PFSK-1 (cell line): ENCODE results near the gene FGGY.

Experiments used
- FOXP2 ChIP-seq: optimal IDR thresholded peaks from 2 replicates; pipeline ENCODE3; 2011; ENCODE audit warnings: borderline replicate concordance, control low read depth, inconsistent platforms; ENCODE audit not compliant: insufficient read depth; ENCODE audit errors: extremely low read length, extremely low read depth
- POLR2AphosphoS5 ChIP-seq: IDR thresholded peaks from 2 replicates; pipeline ENCODE4 v1.6.1; 2012; ENCODE audit warnings: low read depth, mild to moderate bottlenecking, control low read depth, low read length, moderate library complexity
- SIN3A ChIP-seq: IDR thresholded peaks from 2 replicates; pipeline ENCODE4 v1.6.1; 2012; ENCODE audit warnings: mild to moderate bottlenecking, low read length, moderate library complexity, borderline replicate concordance; ENCODE audit not compliant: insufficient read depth
- TAF1 ChIP-seq: IDR thresholded peaks from 2 replicates; pipeline ENCODE4 v1.6.1; 2012; ENCODE audit warnings: low read length, control low read depth, borderline replicate concordance; ENCODE audit not compliant: insufficient read depth
- TF ChIP-seq, protein P1 (sequence below), 2 experiments: IDR thresholded peaks; 2 replicates each; pipeline versions ENCODE4 v1.6.1 to v1.8.0; 2011 to 2012; ENCODE audit warnings: low read depth in 2 of 2, low read length in 2 of 2, control low read depth in 1 of 2, inconsistent platforms in 1 of 2, mild to moderate bottlenecking in 1 of 2, moderate library complexity in 1 of 2; ENCODE audit not compliant: insufficient read depth in 1 of 2

Gene FGGY

DNA sequence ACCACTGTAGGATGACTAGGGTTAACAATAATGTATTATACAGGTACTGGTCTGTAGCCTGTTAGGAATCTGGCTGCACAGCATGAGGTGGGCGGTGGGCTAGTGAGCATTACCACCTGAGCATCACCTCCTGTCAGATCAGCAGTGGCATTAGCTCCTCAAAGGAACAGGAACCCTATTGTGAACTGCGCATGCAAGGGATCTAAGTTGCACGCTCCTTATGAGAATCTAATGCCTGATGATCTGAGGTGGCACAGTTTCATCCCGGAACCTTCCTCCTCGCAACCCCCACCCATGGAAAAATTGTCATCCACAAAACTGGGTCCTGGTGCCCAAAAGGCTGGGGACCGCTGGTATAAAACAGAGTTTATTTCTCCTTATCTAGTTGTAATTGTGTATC is 147.6 kb downstream of the FGGY start:
- TF ChIP-seq, protein P1, sequence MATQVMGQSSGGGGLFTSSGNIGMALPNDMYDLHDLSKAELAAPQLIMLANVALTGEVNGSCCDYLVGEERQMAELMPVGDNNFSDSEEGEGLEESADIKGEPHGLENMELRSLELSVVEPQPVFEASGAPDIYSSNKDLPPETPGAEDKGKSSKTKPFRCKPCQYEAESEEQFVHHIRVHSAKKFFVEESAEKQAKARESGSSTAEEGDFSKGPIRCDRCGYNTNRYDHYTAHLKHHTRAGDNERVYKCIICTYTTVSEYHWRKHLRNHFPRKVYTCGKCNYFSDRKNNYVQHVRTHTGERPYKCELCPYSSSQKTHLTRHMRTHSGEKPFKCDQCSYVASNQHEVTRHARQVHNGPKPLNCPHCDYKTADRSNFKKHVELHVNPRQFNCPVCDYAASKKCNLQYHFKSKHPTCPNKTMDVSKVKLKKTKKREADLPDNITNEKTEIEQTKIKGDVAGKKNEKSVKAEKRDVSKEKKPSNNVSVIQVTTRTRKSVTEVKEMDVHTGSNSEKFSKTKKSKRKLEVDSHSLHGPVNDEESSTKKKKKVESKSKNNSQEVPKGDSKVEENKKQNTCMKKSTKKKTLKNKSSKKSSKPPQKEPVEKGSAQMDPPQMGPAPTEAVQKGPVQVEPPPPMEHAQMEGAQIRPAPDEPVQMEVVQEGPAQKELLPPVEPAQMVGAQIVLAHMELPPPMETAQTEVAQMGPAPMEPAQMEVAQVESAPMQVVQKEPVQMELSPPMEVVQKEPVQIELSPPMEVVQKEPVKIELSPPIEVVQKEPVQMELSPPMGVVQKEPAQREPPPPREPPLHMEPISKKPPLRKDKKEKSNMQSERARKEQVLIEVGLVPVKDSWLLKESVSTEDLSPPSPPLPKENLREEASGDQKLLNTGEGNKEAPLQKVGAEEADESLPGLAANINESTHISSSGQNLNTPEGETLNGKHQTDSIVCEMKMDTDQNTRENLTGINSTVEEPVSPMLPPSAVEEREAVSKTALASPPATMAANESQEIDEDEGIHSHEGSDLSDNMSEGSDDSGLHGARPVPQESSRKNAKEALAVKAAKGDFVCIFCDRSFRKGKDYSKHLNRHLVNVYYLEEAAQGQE (IDR thresholded peaks at IDR 0.05; ENCODE audit: insufficient read depth in 1 of 2, low read depth in 2 of 2, low read length in 2 of 2), result no peak
- TF ChIP-seq FOXP2 (no peak), SIN3A (no peak), TAF1 (no peak), POLR2AphosphoS5 (no peak)

DNA sequence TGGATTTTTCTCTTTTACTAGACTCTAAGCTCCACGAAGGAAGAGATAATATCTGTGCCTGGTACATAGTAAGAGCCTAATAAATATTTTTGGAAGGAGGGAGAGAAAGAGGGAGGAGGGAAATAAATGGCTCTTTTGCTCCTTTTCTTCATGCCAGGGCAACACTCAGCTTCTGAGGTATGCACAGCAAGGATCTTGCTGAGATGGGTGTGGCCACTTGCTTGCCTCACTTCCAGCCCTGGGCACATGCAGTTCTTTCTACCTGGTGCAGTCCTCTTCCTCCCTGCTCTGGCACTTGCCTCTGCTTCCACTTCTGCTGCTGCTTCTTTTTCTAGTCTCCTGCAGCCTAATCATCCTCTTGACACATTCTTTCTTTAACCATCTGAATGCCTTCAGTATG is 148.1 kb downstream of the FGGY start:
- TF ChIP-seq TAF1 (no peak), SIN3A (no peak), POLR2AphosphoS5 (no peak), FOXP2 (no peak)
- TF ChIP-seq, protein P1 (IDR thresholded peaks at IDR 0.05; ENCODE audit: insufficient read depth in 1 of 2, low read depth in 2 of 2, low read length in 2 of 2), result no peak

DNA sequence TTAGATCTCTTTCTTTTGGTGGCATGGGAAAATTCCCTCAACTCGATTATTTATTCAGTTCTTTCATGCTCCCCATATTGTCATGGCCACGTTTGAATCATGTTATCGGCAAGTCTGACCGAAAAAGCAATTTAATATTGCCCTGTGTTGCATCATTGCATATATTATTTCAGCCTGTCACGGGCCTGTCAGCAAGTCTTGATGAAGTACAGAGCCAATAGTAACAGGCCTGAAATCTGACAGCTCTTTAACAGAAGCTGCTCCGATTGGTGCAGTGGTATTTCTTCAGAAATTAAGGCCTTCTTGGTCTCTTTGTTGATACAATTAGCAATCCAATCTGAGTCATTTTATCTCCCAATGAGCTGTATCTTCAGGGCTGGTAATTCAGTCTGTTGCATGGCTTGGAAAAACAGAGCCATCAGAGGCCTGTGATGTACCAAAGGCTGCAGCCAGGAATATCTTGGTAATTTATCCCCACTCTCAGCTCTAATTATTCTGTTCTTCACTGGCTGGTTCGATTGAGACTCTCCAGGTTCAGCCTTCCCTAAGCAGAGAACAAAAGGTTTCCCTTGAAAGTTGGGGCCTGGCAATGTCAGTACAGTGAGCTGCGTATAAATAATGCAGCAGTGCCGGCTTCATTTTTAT is 149.5 kb downstream of the FGGY start:
- TF ChIP-seq FOXP2, result no peak
- TF ChIP-seq TAF1, result no peak
- no peak for TF ChIP-seq POLR2AphosphoS5
- no peak for TF ChIP-seq SIN3A
- TF ChIP-seq, protein P1 (IDR thresholded peaks at IDR 0.05; ENCODE audit: insufficient read depth in 1 of 2, low read depth in 2 of 2, low read length in 2 of 2), result no peak

DNA sequence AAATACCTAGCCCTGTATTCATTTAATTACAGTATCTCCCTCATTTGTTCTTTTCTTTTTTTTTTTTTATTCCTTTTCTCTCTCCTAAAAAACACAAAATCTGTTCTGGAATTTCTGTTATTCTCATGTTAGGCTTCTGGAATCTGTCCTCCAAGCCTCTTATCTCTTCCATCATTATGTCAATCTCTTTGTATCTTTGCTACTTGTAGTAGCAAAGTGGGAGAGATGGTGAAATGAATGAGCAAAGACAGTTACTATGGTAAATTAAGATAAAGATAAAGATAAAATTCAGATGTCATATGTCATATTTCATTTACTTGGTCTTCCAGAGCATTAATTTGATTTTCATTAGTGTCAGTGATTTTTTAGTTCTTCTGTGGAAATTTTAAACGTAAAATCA is 155.1 kb downstream of the FGGY start:
- TF ChIP-seq, protein P1 (IDR thresholded peaks at IDR 0.05; ENCODE audit: insufficient read depth in 1 of 2, low read depth in 2 of 2, low read length in 2 of 2), result no peak

DNA sequence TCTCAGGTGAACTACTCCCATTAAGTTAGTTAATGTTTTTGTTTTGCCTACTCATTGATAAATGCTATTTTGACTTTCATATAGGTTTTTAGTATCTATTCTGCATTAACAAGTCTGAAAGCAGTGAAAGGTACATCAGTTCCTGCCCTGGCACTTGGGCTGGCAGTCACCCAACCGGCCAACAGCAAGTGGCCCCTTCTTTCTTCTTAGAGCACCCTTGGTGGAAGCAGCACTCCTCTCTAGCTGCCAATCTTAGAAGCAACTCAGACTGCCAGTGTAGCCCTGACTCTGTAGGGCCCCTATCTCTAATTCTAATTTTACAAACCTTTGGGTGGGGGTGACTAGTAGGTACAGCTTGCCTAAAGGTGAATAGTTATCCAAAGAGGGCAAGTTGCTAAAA is 155.7 kb downstream of the FGGY start:
- TF ChIP-seq SIN3A (no peak), FOXP2 (no peak), POLR2AphosphoS5 (no peak), TAF1 (no peak)
- TF ChIP-seq, protein P1 (IDR thresholded peaks at IDR 0.05; ENCODE audit: insufficient read depth in 1 of 2, low read depth in 2 of 2, low read length in 2 of 2), result no peak
